Trophoblast cell (in vitro differentiated cells and primary cell): ENCODE data around the gene RHBG.

Experiments
- DNase-seq, 2 donors: peaks; one replicate each; pipeline ENCODE4 v3.0.0-alpha.2; 2016
- H2AFZ ChIP-seq: 2 replicates; pipeline ENCODE4 v1.6.1; 2013; ENCODE audit warnings: low read length, moderate library complexity, mild to moderate bottlenecking; ENCODE audit not compliant: insufficient read depth, poor library complexity
- H2AK5ac ChIP-seq: 2 replicates; pipeline ENCODE4 v1.6.1; 2013; ENCODE audit warnings: mild to moderate bottlenecking, low read length
- H2BK120ac ChIP-seq: 2 replicates; pipeline ENCODE4 v1.6.1; 2013; ENCODE audit warnings: low read length, mild to moderate bottlenecking, moderate library complexity; ENCODE audit not compliant: insufficient read depth, poor library complexity
- H2BK12ac ChIP-seq: 2 replicates; pipeline ENCODE4 v1.6.1; 2013; ENCODE audit warnings: mild to moderate bottlenecking, low read length, moderate library complexity
- H2BK5ac ChIP-seq: 2 replicates; pipeline ENCODE4 v1.6.1; 2013; ENCODE audit warnings: low read length, low read depth, moderate library complexity, mild to moderate bottlenecking; ENCODE audit not compliant: poor library complexity
- H3K14ac ChIP-seq: 2 replicates; pipeline ENCODE4 v1.6.1; 2013; ENCODE audit warnings: mild to moderate bottlenecking, low read length
- H3K18ac ChIP-seq: 2 replicates; pipeline ENCODE4 v1.6.1; 2013; ENCODE audit warnings: mild to moderate bottlenecking, low read length
- H3K23ac ChIP-seq: 2 replicates; pipeline ENCODE4 v1.6.1; 2013; ENCODE audit warnings: low read length
- H3K27ac ChIP-seq: 2 replicates; pipeline ENCODE4 v1.5.1; 2013; ENCODE audit warnings: low read depth, mild to moderate bottlenecking, inconsistent platforms, low read length, moderate library complexity
- H3K27me3 ChIP-seq: 2 replicates; pipeline ENCODE4 v1.6.1; 2013; ENCODE audit warnings: inconsistent platforms, mild to moderate bottlenecking, low read length, moderate library complexity; ENCODE audit not compliant: insufficient read depth
- H3K36me3 ChIP-seq, 2 experiments: 1 replicate in 1 of 2; 2 replicates in 1 of 2; pipeline ENCODE4 v1.6.1; 2013; ENCODE audit warnings: low read length in 2 of 2, mild to moderate bottlenecking in 2 of 2, moderate library complexity in 1 of 2; ENCODE audit not compliant: insufficient read depth in 2 of 2, control insufficient read depth in 1 of 2
- H3K4ac ChIP-seq: 2 replicates; pipeline ENCODE4 v1.6.1; 2013; ENCODE audit warnings: low read depth, mild to moderate bottlenecking, low read length, moderate library complexity
- H3K4me1 ChIP-seq, 2 experiments: 1 replicate in 1 of 2; 2 replicates in 1 of 2; pipeline ENCODE4 v1.6.1; 2013; ENCODE audit warnings: low read length in 2 of 2, mild to moderate bottlenecking in 2 of 2, moderate library complexity in 1 of 2; ENCODE audit not compliant: insufficient read depth in 2 of 2, control insufficient read depth in 1 of 2
- H3K4me2 ChIP-seq: 2 replicates; pipeline ENCODE4 v1.6.1; 2013; ENCODE audit warnings: inconsistent platforms, mild to moderate bottlenecking, low read length, moderate library complexity
- H3K4me3 ChIP-seq: 2 replicates; pipeline ENCODE4 v1.5.1; 2013; ENCODE audit warnings: mild to moderate bottlenecking, low read depth, low read length, inconsistent platforms
- H3K79me1 ChIP-seq: one replicate; pipeline ENCODE4 v1.6.1; 2013; ENCODE audit warnings: low read length
- H3K79me2 ChIP-seq: 2 replicates; pipeline ENCODE4 v1.6.1; 2013; ENCODE audit warnings: low read length, mild to moderate bottlenecking; ENCODE audit not compliant: control insufficient read depth, insufficient read depth, poor library complexity
- H3K9ac ChIP-seq: 2 replicates; pipeline ENCODE4 v1.6.1; 2013; ENCODE audit warnings: mild to moderate bottlenecking, low read length
- H3K9me3 ChIP-seq: 2 replicates; pipeline ENCODE4 v1.6.1; 2013; ENCODE audit warnings: low read depth, mild to moderate bottlenecking, control low read depth, inconsistent platforms, low read length; ENCODE audit not compliant: insufficient read depth
- H4K12ac ChIP-seq: 2 replicates; pipeline ENCODE4 v1.6.1; 2013; ENCODE audit warnings: low read depth, mild to moderate bottlenecking, low read length, moderate library complexity
- H4K8ac ChIP-seq: 2 replicates; pipeline ENCODE4 v1.6.1; 2013; ENCODE audit warnings: low read depth, mild to moderate bottlenecking, low read length, moderate library complexity
- H4K91ac ChIP-seq: one replicate; pipeline ENCODE4 v1.6.1; 2013; ENCODE audit warnings: low read depth, mild to moderate bottlenecking, low read length, moderate library complexity
- WGBS: extraction: QIAGEN DNeasy Blood & Tissue Kit; methylation state at CpG from one replicate; pipeline ENCODE4 v1.1.7; 2013; ENCODE audit warnings: missing lambda C conversion rate; ENCODE audit not compliant: insufficient read length, insufficient coverage; ENCODE audit errors: extremely low coverage; 5-methylcytosine and 5-hydroxymethylcytosine counted together

The RHBG gene

GRCh38 chr1:156405670-156406069 lies 36.7 kb downstream of the RHBG start:
- no CpG with 5 or more reads among the region's 5 CpGs for WGBS
- no peaks in the 10 kb centered on the region for H3K9me3 ChIP-seq
- H3K4ac ChIP-seq, result no peak overlapping the region
- no peak overlapping the region for H3K14ac ChIP-seq
- no peak overlapping the region for H2BK12ac ChIP-seq
- H4K91ac ChIP-seq, result no peak overlapping the region
- H3K4me2 ChIP-seq, result no peak overlapping the region
- no peak overlapping the region for H4K8ac ChIP-seq
- no peak overlapping the region for H3K27ac ChIP-seq
- no peak overlapping the region for H2AFZ ChIP-seq
- no peak overlapping the region for H4K12ac ChIP-seq
- H3K79me1 ChIP-seq, result no peaks in the 10 kb centered on the region
- H3K36me3 ChIP-seq, result peaks cover 10 to 12% of the 10 kb centered on the region in 2 experiments
- no peak overlapping the region for H2BK5ac ChIP-seq
- H2AK5ac ChIP-seq, result no peak overlapping the region
- no peak overlapping the region for H2BK120ac ChIP-seq
- H3K4me1 ChIP-seq, result peaks cover 8% of the 10 kb centered on the region in 2 experiments
- no peaks in the 10 kb centered on the region for H3K79me2 ChIP-seq
- H3K18ac ChIP-seq, result no peak overlapping the region
- H3K4me3 ChIP-seq, result no peak overlapping the region
- no peaks in the 10 kb centered on the region for H3K27me3 ChIP-seq
- no peak for DNase-seq
- no peak overlapping the region for H3K9ac ChIP-seq
- no peak overlapping the region for H3K23ac ChIP-seq

GRCh38 chr1:156406251-156406650 lies 37.2 kb downstream of the RHBG start:
- no peak overlapping the region for H2AK5ac ChIP-seq
- no peak overlapping the region for H3K23ac ChIP-seq
- no peak overlapping the region for H2BK120ac ChIP-seq
- H3K79me1 ChIP-seq, result no peaks in the 10 kb centered on the region
- H3K79me2 ChIP-seq, result no peaks in the 10 kb centered on the region
- no peaks in the 10 kb centered on the region for H3K27me3 ChIP-seq
- no peak overlapping the region for H3K4me3 ChIP-seq
- H4K8ac ChIP-seq, result no peak overlapping the region
- H3K36me3 ChIP-seq, result peaks cover 15 to 18% of the 10 kb centered on the region in 2 experiments
- no peak overlapping the region for H3K9ac ChIP-seq
- H2AFZ ChIP-seq, result no peak overlapping the region
- no peak overlapping the region for H2BK5ac ChIP-seq
- no peaks in the 10 kb centered on the region for H3K9me3 ChIP-seq
- H3K4me1 ChIP-seq, result peaks cover 7 to 8% of the 10 kb centered on the region in 2 experiments
- no peak overlapping the region for H4K12ac ChIP-seq
- H4K91ac ChIP-seq, result no peak overlapping the region
- no peak overlapping the region for H3K27ac ChIP-seq
- no CpG with 5 or more reads among the region's 6 CpGs for WGBS
- H3K18ac ChIP-seq, result no peak overlapping the region
- no peak overlapping the region for H3K4ac ChIP-seq
- H3K14ac ChIP-seq, result no peak overlapping the region
- H3K4me2 ChIP-seq, result no peak overlapping the region
- no peak overlapping the region for H2BK12ac ChIP-seq
- DNase-seq, result no peak

GRCh38 chr1:156407344-156407743 lies 38.3 kb downstream of the RHBG start:
- Histone ChIP-seq H4K8ac (no peak overlapping the region), H2BK12ac (no peak overlapping the region), H2BK5ac (no peak overlapping the region), H3K9ac (no peak overlapping the region), H3K14ac (no peak overlapping the region), H2AFZ (no peak overlapping the region), H3K23ac (no peak overlapping the region), H3K79me1 (no peaks in the 10 kb centered on the region), H2AK5ac (no peak overlapping the region), H3K27me3 (no peaks in the 10 kb centered on the region), H3K9me3 (no peaks in the 10 kb centered on the region), H3K4me2 (no peak overlapping the region), H2BK120ac (no peak overlapping the region), H3K18ac (no peak overlapping the region), H3K4me3 (no peak overlapping the region), H4K91ac (no peak overlapping the region), H3K27ac (no peak overlapping the region), H3K4ac (no peak overlapping the region), H3K4me1 (peaks cover 4 to 8% of the 10 kb centered on the region in 2 experiments), H3K36me3 (peaks cover 20% of the 10 kb centered on the region in 2 experiments), H3K79me2 (no peaks in the 10 kb centered on the region), H4K12ac (no peak overlapping the region)
- no peak for DNase-seq
- no CpG with 5 or more reads among the region's 6 CpGs for WGBS

GRCh38 chr1:156407760-156408159 lies 38.7 kb downstream of the RHBG start:
- H2AK5ac ChIP-seq, result no peak overlapping the region
- H3K4me3 ChIP-seq, result no peak overlapping the region
- H3K79me1 ChIP-seq, result no peaks in the 10 kb centered on the region
- H3K79me2 ChIP-seq, result no peaks in the 10 kb centered on the region
- H3K4me1 ChIP-seq, result peaks cover 4 to 8% of the 10 kb centered on the region in 2 experiments
- no peak overlapping the region for H3K27ac ChIP-seq
- WGBS, result no CpG with 5 or more reads among the region's 10 CpGs
- no peak overlapping the region for H3K4me2 ChIP-seq
- no peak overlapping the region for H2BK12ac ChIP-seq
- H3K23ac ChIP-seq, result no peak overlapping the region
- H3K4ac ChIP-seq, result no peak overlapping the region
- H4K12ac ChIP-seq, result no peak overlapping the region
- no peak overlapping the region for H2BK120ac ChIP-seq
- no peak overlapping the region for H4K8ac ChIP-seq
- no peaks in the 10 kb centered on the region for H3K9me3 ChIP-seq
- no peak overlapping the region for H3K9ac ChIP-seq
- H3K27me3 ChIP-seq, result no peaks in the 10 kb centered on the region
- H2AFZ ChIP-seq, result no peak overlapping the region
- peaks cover 24% of the 10 kb centered on the region in 2 experiments for H3K36me3 ChIP-seq
- H2BK5ac ChIP-seq, result no peak overlapping the region
- no peak overlapping the region for H3K14ac ChIP-seq
- no peak overlapping the region for H3K18ac ChIP-seq
- DNase-seq, result no peak
- H4K91ac ChIP-seq, result no peak overlapping the region
